GM12878 (cell line): Measurements from ENCODE around the gene FSTL1. TPM values are rescaled to one million over a fixed set of nuclear protein-coding genes. Genes with fewer than 3 reads are reported as not detected.

Experiments
- ATAC-seq: fragments of 200-7000 bp; cut with Tn5 transposase; 3 replicates; pipeline ENCODE4 v1.9.1; 2020; ENCODE audit warnings: mild to moderate bottlenecking, moderate library complexity
- BruUV-seq: library from RNA; stranded (reverse); fragments of 400-500 nt; replicated peaks from 2 replicates; lab custom pipeline; 2021; lab: Mats Ljungman, UMichigan
- CTCF ChIA-PET: fragments of 300-600 bp; sonication (Branson Sonifier 250); formaldehyde crosslinking; extraction: SDS; loops from one replicate; lab custom pipeline; 2021; ENCODE audit warnings: inconsistent platforms; lab: Yijun Ruan, JAX
- POLR2A ChIA-PET: fragments of 350-600 bp; formaldehyde crosslinking; extraction: SDS; loops from one replicate; lab custom pipeline; 2021; ENCODE audit warnings: inconsistent platforms; lab: Charles Lee
- RAD21 ChIA-PET: fragments of 300-600 bp; sonication (Branson Sonifier 250); formaldehyde crosslinking; loops from one replicate; lab custom pipeline; 2023; ENCODE audit warnings: antibody characterized with exemption; ENCODE audit not compliant: unreplicated experiment; lab: Charles Lee
- SMC1A ChIA-PET: fragments of 300-600 bp; sonication (Branson Sonifier 250); formaldehyde crosslinking; loops from one replicate; lab custom pipeline; 2023; ENCODE audit not compliant: unreplicated experiment, uncharacterized antibody; lab: Charles Lee
- DNase-seq: peaks from one replicate; pipeline ENCODE4 v3.0.0-alpha.2; 2011; ENCODE audit warnings: low read depth, low spot score
- FAIRE-seq: peaks from 3 replicates; lab custom pipeline; 2011; peaks lifted over from hg19 to GRCh38; lab: Jason Lieb, UNC
- H2AFZ ChIP-seq: 2 replicates; pipeline ENCODE4 v1.6.0; 2011; ENCODE audit warnings: low read depth, low read length, control low read depth; ENCODE audit not compliant: control insufficient read depth
- H3K27ac ChIP-seq: 2 replicates; pipeline ENCODE4 v1.5.1; 2011; ENCODE audit warnings: control low read depth; ENCODE audit not compliant: control insufficient read depth, insufficient read depth
- H3K27me3 ChIP-seq, 2 experiments: replicated peaks in 1 of 2; 2 replicates each; pipeline versions ENCODE4 v1.6.0 to v1.6.1; 2011; ENCODE audit warnings: low read length in 1 of 2; ENCODE audit not compliant: control insufficient read depth in 2 of 2, insufficient read depth in 2 of 2
- H3K36me3 ChIP-seq, 2 experiments: 2 replicates each; pipeline ENCODE4 v1.5.1; 2011; ENCODE audit warnings: low read length in 1 of 2; ENCODE audit not compliant: control insufficient read depth in 2 of 2, insufficient read depth in 2 of 2
- H3K4me1 ChIP-seq: 2 replicates; pipeline ENCODE4 v1.6.1; 2011; ENCODE audit warnings: mild to moderate bottlenecking, low read length, moderate library complexity, mixed read lengths; ENCODE audit not compliant: control insufficient read depth, insufficient read depth
- H3K4me2 ChIP-seq: 2 replicates; pipeline ENCODE4 v1.6.0; 2011; ENCODE audit warnings: control low read depth; ENCODE audit not compliant: control insufficient read depth, insufficient read depth
- H3K4me3 ChIP-seq: fragments of 200-600 bp; sonication (generic); 2 replicates; pipeline ENCODE4 v1.5.1; 2016
- H3K79me2 ChIP-seq: 2 replicates; pipeline ENCODE4 v1.6.0; 2011; ENCODE audit warnings: low read length; ENCODE audit not compliant: control insufficient read depth, insufficient read depth
- H3K9ac ChIP-seq: 2 replicates; pipeline ENCODE4 v1.8.0; 2011; ENCODE audit warnings: low read length, control low read depth, mixed read lengths; ENCODE audit not compliant: control insufficient read depth, insufficient read depth
- H3K9me3 ChIP-seq: replicated peaks from 3 replicates; pipeline ENCODE4 v1.5.1; 2011; ENCODE audit warnings: mild to moderate bottlenecking, low read length; ENCODE audit not compliant: control insufficient read depth, insufficient read depth
- H4K20me1 ChIP-seq: 2 replicates; pipeline ENCODE4 v1.6.0; 2011; ENCODE audit not compliant: control insufficient read depth, insufficient read depth
- BRCA1 ChIP-seq: IDR thresholded peaks from 2 replicates; pipeline ENCODE4 v1.6.1; 2011; ENCODE audit warnings: low read depth, low read length, improper control_type of control experiment
- CBX5 ChIP-seq: sonication (generic); IDR thresholded peaks from 2 replicates; pipeline ENCODE4 v1.6.1; 2016; ENCODE audit warnings: low read depth, moderate library complexity, mild to moderate bottlenecking, inconsistent platforms
- NR2C1 ChIP-seq: fragments of 450-650 bp; IDR thresholded peaks from 2 replicates; pipeline ENCODE4 v1.6.1; 2017; ENCODE audit warnings: antibody characterized with exemption, mild to moderate bottlenecking, moderate library complexity
- PAX5 ChIP-seq: IDR thresholded peaks from 2 replicates; pipeline ENCODE4 v1.6.1; 2011; ENCODE audit warnings: low read depth, low read length, borderline replicate concordance
- RBBP5 ChIP-seq: fragments of 200-600 bp; sonication (generic); conservative IDR thresholded peaks from 2 replicates; pipeline ENCODE4 v1.6.1; 2016
- SMAD1 ChIP-seq: fragments of 450-650 bp; IDR thresholded peaks from 2 replicates; pipeline ENCODE4 v1.6.1; 2018; ENCODE audit warnings: mild to moderate bottlenecking, low read depth; ENCODE audit not compliant: partially characterized antibody
- STAT1 ChIP-seq: fragments of 450-650 bp; conservative IDR thresholded peaks from 2 replicates; pipeline ENCODE4 v1.6.1; 2014; ENCODE audit warnings: antibody characterized with exemption, mild to moderate bottlenecking
- TCF3 ChIP-seq: IDR thresholded peaks from 2 replicates; pipeline ENCODE4 v1.6.1; 2012; ENCODE audit warnings: low read depth, mild to moderate bottlenecking, low read length, borderline replicate concordance; ENCODE audit not compliant: insufficient read depth
- whole genome bisulfite sequencing: methylation state at CpG from one replicate; pipeline ENCODE4 v1.1.6; 2016; ENCODE audit warnings: low lambda C conversion rate; ENCODE audit not compliant: insufficient replicate concordance, insufficient coverage; ENCODE audit errors: missing lambda C conversion rate; 5-methylcytosine and 5-hydroxymethylcytosine counted together
- in situ Hi-C: fragments of 300-500 bp; cut with MboI; formaldehyde crosslinking; loops from 9 replicates; pipeline ENCODE4 v1.14.3; 2018; ENCODE audit warnings: mixed read lengths
- intact Hi-C: fragments of 100-400 bp; cut with micrococcal nuclease; formaldehyde crosslinking; loops from one replicate; pipeline ENCODE4 v1.14.2; 2022; ENCODE audit not compliant: unreplicated experiment
- polyA plus RNA-seq, 11 experiments: library from polyadenylated mRNA; depleted of rRNA in 4 of 11; unstranded in 6 of 11; stranded (reverse) in 5 of 11; fragments of >200 nt; fragmentation: Nextera tagmentation in 4 of 11; fragmentation: Illumina TruSeq in 1 of 11; extraction: Ambion mirVana in 4 of 11; extraction: Trizol in 1 of 11; gene quantifications; 1 replicate in 1 of 11; 2 replicates in 10 of 11; pipeline versions ENCODE4 v1.2.1 to v1.2.3, GENCODE V29; 2011 to 2016; ENCODE audit warnings: inconsistent platforms in 2 of 11, missing spikeins in 2 of 11, low read depth in 1 of 11
- total RNA-seq, 4 experiments: library from RNA; depleted of rRNA in 3 of 4; stranded (reverse); fragments of >200 nt in 3 of 4; fragmentation: Illumina TruSeq in 1 of 4; extraction: Trizol in 1 of 4; gene quantifications; 2 replicates each; pipeline versions ENCODE4 v1.2.1 to v1.2.3, GENCODE V29; 2013 to 2021
- TF ChIP-seq, protein P1 (sequence below): fragments of 450-650 bp; IDR thresholded peaks from 2 replicates; pipeline ENCODE4 v1.6.1; 2017; ENCODE audit warnings: mild to moderate bottlenecking, moderate library complexity
- TF ChIP-seq, protein P2 (sequence below): fragments of 450-650 bp; formaldehyde crosslinking; IDR thresholded peaks from 2 replicates; pipeline ENCODE4 v1.5.0; 2022; ENCODE audit warnings: mild to moderate bottlenecking, missing genetic modification characterization
- TF ChIP-seq, protein P3 (sequence below): fragments of 450-650 bp; IDR thresholded peaks from 2 replicates; pipeline ENCODE4 v1.6.1; 2017; ENCODE audit warnings: mild to moderate bottlenecking

FSTL1 gene
- total and polyA plus RNA-seq, 10 of the 15 experiments (the other 5 are each of a cell fraction or from before 2014, with no cell fraction given) = 0.06 to 1.7 (median 0.32) TPM; not detected in 4

DNA sequence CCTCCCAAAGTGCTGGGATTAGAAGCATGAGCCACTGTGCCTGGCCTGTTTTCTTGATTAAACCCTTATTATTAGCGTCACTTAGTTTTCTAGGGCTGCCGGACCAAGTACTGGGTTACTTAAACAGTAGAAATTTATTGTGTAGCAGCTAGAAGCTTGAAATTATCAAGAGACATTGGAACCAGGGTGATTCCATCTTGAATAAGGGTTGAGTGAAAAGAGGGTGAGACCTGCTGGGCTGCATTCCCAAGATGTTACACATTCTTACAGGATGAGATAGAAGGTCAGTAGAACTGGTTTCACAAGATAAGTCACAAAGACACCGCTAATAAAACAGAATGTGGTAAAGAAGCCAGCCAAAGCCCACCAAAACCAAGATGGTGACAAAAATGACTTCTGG is 18.6 kb upstream of the FSTL1 start (continued):
- TF ChIP-seq, protein P1, sequence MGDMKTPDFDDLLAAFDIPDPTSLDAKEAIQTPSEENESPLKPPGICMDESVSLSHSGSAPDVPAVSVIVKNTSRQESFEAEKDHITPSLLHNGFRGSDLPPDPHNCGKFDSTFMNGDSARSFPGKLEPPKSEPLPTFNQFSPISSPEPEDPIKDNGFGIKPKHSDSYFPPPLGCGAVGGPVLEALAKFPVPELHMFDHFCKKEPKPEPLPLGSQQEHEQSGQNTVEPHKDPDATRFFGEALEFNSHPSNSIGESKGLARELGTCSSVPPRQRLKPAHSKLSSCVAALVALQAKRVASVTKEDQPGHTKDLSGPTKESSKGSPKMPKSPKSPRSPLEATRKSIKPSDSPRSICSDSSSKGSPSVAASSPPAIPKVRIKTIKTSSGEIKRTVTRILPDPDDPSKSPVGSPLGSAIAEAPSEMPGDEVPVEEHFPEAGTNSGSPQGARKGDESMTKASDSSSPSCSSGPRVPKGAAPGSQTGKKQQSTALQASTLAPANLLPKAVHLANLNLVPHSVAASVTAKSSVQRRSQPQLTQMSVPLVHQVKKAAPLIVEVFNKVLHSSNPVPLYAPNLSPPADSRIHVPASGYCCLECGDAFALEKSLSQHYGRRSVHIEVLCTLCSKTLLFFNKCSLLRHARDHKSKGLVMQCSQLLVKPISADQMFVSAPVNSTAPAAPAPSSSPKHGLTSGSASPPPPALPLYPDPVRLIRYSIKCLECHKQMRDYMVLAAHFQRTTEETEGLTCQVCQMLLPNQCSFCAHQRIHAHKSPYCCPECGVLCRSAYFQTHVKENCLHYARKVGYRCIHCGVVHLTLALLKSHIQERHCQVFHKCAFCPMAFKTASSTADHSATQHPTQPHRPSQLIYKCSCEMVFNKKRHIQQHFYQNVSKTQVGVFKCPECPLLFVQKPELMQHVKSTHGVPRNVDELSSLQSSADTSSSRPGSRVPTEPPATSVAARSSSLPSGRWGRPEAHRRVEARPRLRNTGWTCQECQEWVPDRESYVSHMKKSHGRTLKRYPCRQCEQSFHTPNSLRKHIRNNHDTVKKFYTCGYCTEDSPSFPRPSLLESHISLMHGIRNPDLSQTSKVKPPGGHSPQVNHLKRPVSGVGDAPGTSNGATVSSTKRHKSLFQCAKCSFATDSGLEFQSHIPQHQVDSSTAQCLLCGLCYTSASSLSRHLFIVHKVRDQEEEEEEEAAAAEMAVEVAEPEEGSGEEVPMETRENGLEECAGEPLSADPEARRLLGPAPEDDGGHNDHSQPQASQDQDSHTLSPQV = no peak
- TF ChIP-seq STAT1 = no peak
- TF ChIP-seq, all 136 proteins: peak for 0

DNA sequence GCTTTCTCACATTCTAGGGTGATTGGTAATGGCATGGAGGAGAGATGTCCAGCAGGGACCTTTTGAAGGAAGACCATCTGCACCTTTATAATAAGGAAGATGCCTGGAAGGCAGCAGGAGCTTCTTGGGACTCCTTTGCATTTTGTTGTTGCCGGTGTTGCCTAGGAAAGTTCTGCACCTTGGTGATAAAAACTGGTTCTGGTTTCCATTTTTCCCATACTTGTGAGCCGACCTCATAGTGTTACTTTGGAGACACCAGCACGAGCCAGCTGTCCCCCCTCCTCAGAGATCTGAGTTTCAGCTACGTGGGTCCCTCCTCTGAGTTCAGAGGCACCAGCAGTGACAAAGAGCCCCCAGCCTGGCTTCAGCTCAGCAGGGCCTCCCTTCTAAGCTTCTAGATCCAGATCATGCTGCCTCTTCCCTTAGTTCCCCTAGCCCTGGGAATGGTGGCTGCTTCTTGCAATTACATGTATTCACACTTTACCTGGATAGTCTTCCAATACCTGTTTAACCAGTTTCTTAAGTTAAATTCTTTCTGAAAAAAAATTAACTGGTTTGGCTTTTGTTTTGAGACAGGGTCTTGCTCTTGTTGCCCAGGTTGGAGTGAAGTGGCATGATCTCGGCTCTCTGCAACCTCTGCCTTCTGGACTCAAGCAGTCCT is 18.0 kb upstream of the FSTL1 start:
- intact Hi-C loops (no loop called here), in situ Hi-C loops (no loop called here)
- FAIRE-seq (no peak), ATAC-seq (no peak), DNase-seq (no peak)
- Histone ChIP-seq H3K9me3 (no peaks in the 10 kb centered on the region), H3K4me1 (no peaks in the 10 kb centered on the region), H2AFZ (no peak overlapping the region), H3K4me2 (no peak overlapping the region), H4K20me1 (no peaks in the 10 kb centered on the region), H3K36me3 (no peaks in the 10 kb centered on the region), H3K27me3 (no peaks in the 10 kb centered on the region; a peak in 2 of 4 replicates), H3K79me2 (no peaks in the 10 kb centered on the region), H3K4me3 (no peak overlapping the region), H3K27ac (no peak overlapping the region), H3K9ac (no peak overlapping the region)
- ChIA-PET CTCF (interaction anchor here (0.8 kb wide), 1 partner anchor 51 kb away, joined by 3 read pairs; no protein-coding TSS in a partner anchor), SMC1A (no interaction called here), RAD21 (no interaction called here), POLR2A (interaction anchor here (1.2 kb wide), 1 partner anchor 9 kb away, joined by 3 read pairs; no protein-coding TSS in a partner anchor)
- no TSS peak for BruUV-seq
- WGBS = 20% methylated on average over 5 of the region's 5 CpGs
- no peak for TF ChIP-seq BRCA1
- TF ChIP-seq RBBP5 = no peak
- no peak for TF ChIP-seq NR2C1
- no peak for TF ChIP-seq TCF3
- no peak for TF ChIP-seq CBX5
- no peak for TF ChIP-seq PAX5
- TF ChIP-seq, protein P2, sequence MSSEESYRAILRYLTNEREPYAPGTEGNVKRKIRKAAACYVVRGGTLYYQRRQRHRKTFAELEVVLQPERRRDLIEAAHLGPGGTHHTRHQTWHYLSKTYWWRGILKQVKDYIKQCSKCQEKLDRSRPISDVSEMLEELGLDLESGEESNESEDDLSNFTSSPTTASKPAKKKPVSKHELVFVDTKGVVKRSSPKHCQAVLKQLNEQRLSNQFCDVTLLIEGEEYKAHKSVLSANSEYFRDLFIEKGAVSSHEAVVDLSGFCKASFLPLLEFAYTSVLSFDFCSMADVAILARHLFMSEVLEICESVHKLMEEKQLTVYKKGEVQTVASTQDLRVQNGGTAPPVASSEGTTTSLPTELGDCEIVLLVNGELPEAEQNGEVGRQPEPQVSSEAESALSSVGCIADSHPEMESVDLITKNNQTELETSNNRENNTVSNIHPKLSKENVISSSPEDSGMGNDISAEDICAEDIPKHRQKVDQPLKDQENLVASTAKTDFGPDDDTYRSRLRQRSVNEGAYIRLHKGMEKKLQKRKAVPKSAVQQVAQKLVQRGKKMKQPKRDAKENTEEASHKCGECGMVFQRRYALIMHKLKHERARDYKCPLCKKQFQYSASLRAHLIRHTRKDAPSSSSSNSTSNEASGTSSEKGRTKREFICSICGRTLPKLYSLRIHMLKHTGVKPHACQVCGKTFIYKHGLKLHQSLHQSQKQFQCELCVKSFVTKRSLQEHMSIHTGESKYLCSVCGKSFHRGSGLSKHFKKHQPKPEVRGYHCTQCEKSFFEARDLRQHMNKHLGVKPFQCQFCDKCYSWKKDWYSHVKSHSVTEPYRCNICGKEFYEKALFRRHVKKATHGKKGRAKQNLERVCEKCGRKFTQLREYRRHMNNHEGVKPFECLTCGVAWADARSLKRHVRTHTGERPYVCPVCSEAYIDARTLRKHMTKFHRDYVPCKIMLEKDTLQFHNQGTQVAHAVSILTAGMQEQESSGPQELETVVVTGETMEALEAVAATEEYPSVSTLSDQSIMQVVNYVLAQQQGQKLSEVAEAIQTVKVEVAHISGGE (CRISPR knock-in tag) = no peak
- TF ChIP-seq, protein P3, sequence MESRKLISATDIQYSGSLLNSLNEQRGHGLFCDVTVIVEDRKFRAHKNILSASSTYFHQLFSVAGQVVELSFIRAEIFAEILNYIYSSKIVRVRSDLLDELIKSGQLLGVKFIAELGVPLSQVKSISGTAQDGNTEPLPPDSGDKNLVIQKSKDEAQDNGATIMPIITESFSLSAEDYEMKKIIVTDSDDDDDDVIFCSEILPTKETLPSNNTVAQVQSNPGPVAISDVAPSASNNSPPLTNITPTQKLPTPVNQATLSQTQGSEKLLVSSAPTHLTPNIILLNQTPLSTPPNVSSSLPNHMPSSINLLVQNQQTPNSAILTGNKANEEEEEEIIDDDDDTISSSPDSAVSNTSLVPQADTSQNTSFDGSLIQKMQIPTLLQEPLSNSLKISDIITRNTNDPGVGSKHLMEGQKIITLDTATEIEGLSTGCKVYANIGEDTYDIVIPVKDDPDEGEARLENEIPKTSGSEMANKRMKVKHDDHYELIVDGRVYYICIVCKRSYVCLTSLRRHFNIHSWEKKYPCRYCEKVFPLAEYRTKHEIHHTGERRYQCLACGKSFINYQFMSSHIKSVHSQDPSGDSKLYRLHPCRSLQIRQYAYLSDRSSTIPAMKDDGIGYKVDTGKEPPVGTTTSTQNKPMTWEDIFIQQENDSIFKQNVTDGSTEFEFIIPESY = no peak
- no peak for TF ChIP-seq SMAD1
